Testis (tissue), 3 donors: ENCODE data around the gene NRARP. TPM values are rescaled to one million over a fixed set of nuclear protein-coding genes. Genes with fewer than 3 reads are reported as not detected.
A peak's percentile ranks its signal among the peaks of the same experiment; 100 is the strongest.

Source experiments
- DNase-seq: peaks from one replicate; pipeline ENCODE4 v3.0.0-alpha.2; 2019
- H3K27ac ChIP-seq, 2 donors: fragments of 200-600 bp; sonication (generic); one replicate each; pipeline ENCODE4 v1.5.1; 2019
- H3K27me3 ChIP-seq: fragments of 200-600 bp; sonication (generic); one replicate; pipeline ENCODE4 v1.5.1; 2019
- H3K36me3 ChIP-seq: fragments of 200-600 bp; sonication (generic); one replicate; pipeline ENCODE4 v1.5.1; 2017; ENCODE audit warnings: low read depth; ENCODE audit errors: missing control alignments
- H3K4me1 ChIP-seq: fragments of 200-600 bp; sonication (generic); one replicate; pipeline ENCODE4 v1.5.1; 2019
- H3K4me3 ChIP-seq, 2 donors: fragments of 200-600 bp; sonication (generic); one replicate each; pipeline ENCODE4 v1.5.1; 2017 to 2019
- H3K9me3 ChIP-seq: fragments of 200-600 bp; sonication (generic); one replicate; pipeline ENCODE4 v1.5.1; 2017
- POLR2A ChIP-seq: fragments of 450-650 bp; IDR thresholded peaks from one replicate; pipeline ENCODE4 v1.6.1; 2017; ENCODE audit warnings: antibody characterized with exemption, mild to moderate bottlenecking, moderate library complexity
- WGBS, 2 donors: methylation state at CpG; one replicate each; pipeline ENCODE4 v1.1.5; 2018; 5-methylcytosine and 5-hydroxymethylcytosine counted together
- intact Hi-C: fragments of 100-400 bp; cut with DNase I; formaldehyde crosslinking; loops from one replicate; pipeline ENCODE4 v1.15.1; 2023; ENCODE audit warnings: low total_unique reads
- polyA plus RNA-seq: library from polyadenylated mRNA; stranded (reverse); fragments of 350-450 nt; fragmentation: Illumina TruSeq; extraction: RNeasy Lipid Tissue Mini Kit (QIAGEN cat#74804); gene quantifications from one replicate; pipeline ENCODE4 v1.2.3, GENCODE V29; 2014; ENCODE audit warnings: low read depth, low replicate concordance; ENCODE audit not compliant: insufficient read depth
- total RNA-seq, 2 donors: library from RNA; depleted of rRNA; stranded (reverse); fragments of >200 nt; gene quantifications; one replicate each; pipeline ENCODE4 v1.2.3, GENCODE V29; 2016
- TF ChIP-seq, protein P1 (sequence below), 3 experiments: fragments of 450-650 bp in 2 of 3; fragments of 200-600 bp in 1 of 3; sonication (generic) in 1 of 3; IDR thresholded peaks; one replicate each; pipeline ENCODE4 v1.5.1; 2016 to 2019; ENCODE audit warnings: antibody characterized with exemption in 3 of 3, mild to moderate bottlenecking in 2 of 3, moderate library complexity in 1 of 3

The NRARP gene
- total and polyA plus RNA-seq, 3 donors from 2014 or later = 5.2 to 40.6 (median 14.4) TPM

- no peaks in the 10 kb centered on the region for H3K27me3 ChIP-seq
- TF ChIP-seq, protein P1, sequence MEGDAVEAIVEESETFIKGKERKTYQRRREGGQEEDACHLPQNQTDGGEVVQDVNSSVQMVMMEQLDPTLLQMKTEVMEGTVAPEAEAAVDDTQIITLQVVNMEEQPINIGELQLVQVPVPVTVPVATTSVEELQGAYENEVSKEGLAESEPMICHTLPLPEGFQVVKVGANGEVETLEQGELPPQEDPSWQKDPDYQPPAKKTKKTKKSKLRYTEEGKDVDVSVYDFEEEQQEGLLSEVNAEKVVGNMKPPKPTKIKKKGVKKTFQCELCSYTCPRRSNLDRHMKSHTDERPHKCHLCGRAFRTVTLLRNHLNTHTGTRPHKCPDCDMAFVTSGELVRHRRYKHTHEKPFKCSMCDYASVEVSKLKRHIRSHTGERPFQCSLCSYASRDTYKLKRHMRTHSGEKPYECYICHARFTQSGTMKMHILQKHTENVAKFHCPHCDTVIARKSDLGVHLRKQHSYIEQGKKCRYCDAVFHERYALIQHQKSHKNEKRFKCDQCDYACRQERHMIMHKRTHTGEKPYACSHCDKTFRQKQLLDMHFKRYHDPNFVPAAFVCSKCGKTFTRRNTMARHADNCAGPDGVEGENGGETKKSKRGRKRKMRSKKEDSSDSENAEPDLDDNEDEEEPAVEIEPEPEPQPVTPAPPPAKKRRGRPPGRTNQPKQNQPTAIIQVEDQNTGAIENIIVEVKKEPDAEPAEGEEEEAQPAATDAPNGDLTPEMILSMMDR (IDR thresholded peaks at IDR 0.05) = no peak
- no peak for TF ChIP-seq POLR2A
- H3K36me3 ChIP-seq = no peaks in the 10 kb centered on the region
- peaks cover 18% of the 10 kb centered on the region for H3K4me1 ChIP-seq
- H3K4me3 ChIP-seq = no peak overlapping the region
- DNase-seq = no peak
- intact Hi-C loops = no loop called here
- H3K9me3 ChIP-seq = no peaks in the 10 kb centered on the region
- 75 to 94% methylated on average over 3 to 7 of the region's 7 CpGs for WGBS, 2 donors
- H3K27ac ChIP-seq = no peak overlapping the region
Measured at GRCh38 chr9:137297966-137298365, 4.1 kb downstream of the NRARP start.

DNA sequence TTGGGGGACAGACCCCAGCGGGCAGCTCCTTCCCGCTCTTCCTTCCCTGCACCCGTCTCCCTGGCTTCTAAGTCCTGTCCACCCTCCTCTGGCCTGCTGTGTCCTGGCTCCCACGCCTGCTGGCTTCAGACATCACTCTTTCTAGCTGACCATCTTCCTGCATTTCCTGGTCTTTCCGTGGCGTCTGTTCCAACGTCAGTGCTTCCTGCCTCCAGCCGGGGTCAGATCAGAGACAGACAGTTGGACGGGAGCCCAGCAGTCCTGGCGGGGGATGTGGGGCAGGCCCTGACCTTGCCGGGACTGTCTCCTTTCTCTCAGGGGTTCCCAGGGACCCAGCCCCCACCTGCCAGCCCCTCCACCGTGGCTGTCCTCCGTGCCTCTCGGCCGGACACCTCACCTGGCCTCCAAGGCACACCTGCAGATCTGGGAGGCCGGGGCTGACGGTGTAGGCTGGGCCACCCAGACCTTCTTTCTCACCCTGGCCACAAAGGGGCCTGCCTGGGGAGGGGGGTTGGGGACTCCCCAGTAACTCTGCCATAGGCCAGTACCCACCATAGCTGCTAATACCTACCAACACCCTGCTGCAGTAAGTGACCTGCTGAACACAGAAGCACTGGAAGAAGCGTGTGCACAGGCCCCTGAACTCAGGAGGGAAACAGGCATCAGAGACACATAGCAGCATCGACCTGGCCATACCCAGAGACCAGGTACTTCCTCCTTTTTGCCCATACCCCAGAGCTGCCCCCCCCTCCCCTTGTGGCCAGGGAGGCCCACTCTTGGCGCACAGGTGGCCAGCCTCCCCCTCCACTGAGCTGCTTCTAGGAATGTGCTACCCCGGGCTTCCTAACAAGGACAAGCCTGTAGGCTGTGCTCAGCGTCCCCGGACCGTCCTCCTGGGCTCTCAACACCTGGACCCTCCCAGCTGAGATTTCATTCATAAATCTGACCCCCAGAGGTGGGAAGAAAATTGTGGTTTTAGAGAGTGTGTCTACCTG is 5.1 kb downstream of the NRARP start:
- no peaks in the 10 kb centered on the region for H3K27me3 ChIP-seq
- H3K4me1 ChIP-seq = peaks cover 13% of the 10 kb centered on the region
- peak overlapping the region in 1 of 2 donors; percentile 45 for H3K4me3 ChIP-seq
- H3K9me3 ChIP-seq = no peaks in the 10 kb centered on the region
- H3K36me3 ChIP-seq = no peaks in the 10 kb centered on the region
- peak; percentile 73 for DNase-seq
- intact Hi-C loops = no loop called here
- WGBS, 2 donors = 45 to 46% methylated on average over 22 to 24 of the region's 24 CpGs
- TF ChIP-seq POLR2A = no peak
- TF ChIP-seq, protein P1 (IDR thresholded peaks at IDR 0.05) = no peak
- H3K27ac ChIP-seq = peak overlapping the region; percentile 15 to 52

GRCh38 chr9:137295849-137296669 is 6.0 kb downstream of the NRARP start:
- Histone ChIP-seq H3K27me3 (no peaks in the 10 kb centered on the region), H3K36me3 (no peaks in the 10 kb centered on the region), H3K9me3 (no peaks in the 10 kb centered on the region), H3K4me1 (peaks cover 13% of the 10 kb centered on the region), H3K4me3 (peak overlapping the region; percentile 37 to 45), H3K27ac (peak overlapping the region; percentile 15 to 52)
- TF ChIP-seq, protein P1 (IDR thresholded peaks at IDR 0.05) = no peak
- no peak for TF ChIP-seq POLR2A
- intact Hi-C loops = no loop called here
- no peak for DNase-seq
- WGBS, 2 donors = 7% methylated on average over 26 to 47 of the region's 78 CpGs

- Histone ChIP-seq H3K27ac (no peak overlapping the region), H3K4me3 (peak overlapping the region; percentile 4 to 37), H3K4me1 (peaks cover 13% of the 10 kb centered on the region), H3K36me3 (no peaks in the 10 kb centered on the region), H3K9me3 (no peaks in the 10 kb centered on the region), H3K27me3 (no peaks in the 10 kb centered on the region)
- intact Hi-C loops = no loop called here
- no peak for DNase-seq
- WGBS, 2 donors = 3% methylated on average over 41 of the region's 76 CpGs; no CpG with 5 or more reads in 1 of the 2 donors
- no peak for TF ChIP-seq POLR2A
- TF ChIP-seq, protein P1 (IDR thresholded peaks at IDR 0.05) = peak; percentile 46 to 90 (median 57)
Measured at GRCh38 chr9:137295238-137295811, 6.7 kb downstream of the NRARP start.
